Measurements from ENCODE around the gene SLC24A1.

Gene SLC24A1

DNA sequence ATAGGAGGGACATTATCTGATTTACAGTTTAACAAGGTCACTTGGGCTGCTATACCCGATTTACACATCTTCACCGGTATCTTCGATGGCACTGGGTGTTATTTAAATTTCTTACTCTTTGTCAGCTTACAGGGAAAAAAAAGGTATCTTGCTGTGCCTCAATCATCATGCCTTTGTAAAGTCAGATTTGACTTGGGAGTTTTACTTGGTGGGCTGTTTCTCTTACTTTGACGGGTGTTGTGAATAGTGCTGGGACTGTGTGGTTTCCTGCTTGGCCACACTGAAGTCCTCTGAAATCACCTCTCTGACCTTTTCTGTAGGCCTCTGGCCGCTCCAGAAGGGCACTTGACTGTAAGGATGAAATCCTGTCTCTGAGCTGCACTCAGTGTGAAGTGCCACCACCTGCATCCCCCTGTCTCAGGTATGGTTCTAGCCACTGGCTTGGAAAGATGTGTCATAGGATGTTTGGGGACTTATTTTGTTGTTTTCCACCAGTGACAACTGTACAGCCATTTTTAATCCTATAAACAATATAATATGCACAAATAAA lies 3.1 kb upstream of the SLC24A1 start:
- H3K79me2 ChIP-seq (ENCODE audit: control insufficient read depth, insufficient read depth, low read length, unreplicated experiment) = no peaks in the 10 kb centered on the region
- no peak overlapping the region for H3K4me3 ChIP-seq (ENCODE audit: low read depth, low read length)
- no peak overlapping the region for H2AFZ ChIP-seq (ENCODE audit: low read length, unreplicated experiment)
- H3K27me3 ChIP-seq (ENCODE audit: insufficient read depth, low read length) = no peaks in the 10 kb centered on the region
- H3K4me1 ChIP-seq (ENCODE audit: control insufficient read depth, insufficient read depth, low read length, unreplicated experiment) = no peaks in the 10 kb centered on the region
- no peaks in the 10 kb centered on the region for H3K36me3 ChIP-seq (ENCODE audit: insufficient read depth, low read length)
- no peak overlapping the region for H3K27ac ChIP-seq (ENCODE audit: low read depth, low read length)

DNA sequence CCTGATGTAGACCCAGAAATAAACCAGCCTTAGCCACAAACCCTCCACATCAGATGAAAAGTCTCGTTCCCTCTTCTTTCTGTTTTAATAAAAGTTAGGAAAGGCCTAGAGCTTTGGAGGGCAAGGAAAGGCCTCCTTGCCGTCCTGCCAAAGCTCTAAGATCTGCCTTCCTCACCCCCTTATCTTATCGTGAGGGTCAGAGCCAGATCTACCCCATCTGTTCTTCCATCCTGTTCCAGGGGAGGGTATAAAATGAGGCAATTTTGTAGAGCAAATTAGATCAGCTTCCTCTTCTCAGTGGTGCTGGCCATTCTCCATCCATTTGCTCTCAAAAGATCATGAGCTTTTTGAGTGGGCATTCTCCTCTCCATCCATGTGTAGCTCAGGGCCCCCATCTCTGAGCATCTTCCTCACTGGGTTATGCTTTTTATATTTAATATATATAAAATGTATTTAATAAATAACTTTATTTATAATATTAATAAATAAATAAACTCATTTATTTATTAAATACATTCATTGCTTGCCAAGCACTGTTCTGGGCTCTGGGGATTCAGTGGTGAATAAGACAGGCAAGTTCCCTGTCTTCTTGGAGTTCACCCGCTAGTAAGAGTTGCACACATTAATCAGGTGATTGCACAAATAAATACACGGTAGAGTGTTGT lies 2.0 kb upstream of the SLC24A1 start:
- Histone ChIP-seq H2AFZ (ENCODE audit: low read length, unreplicated experiment) (no peak overlapping the region), H3K27me3 (ENCODE audit: insufficient read depth, low read length) (no peaks in the 10 kb centered on the region), H3K4me1 (ENCODE audit: control insufficient read depth, insufficient read depth, low read length, unreplicated experiment) (no peaks in the 10 kb centered on the region), H3K27ac (ENCODE audit: low read depth, low read length) (no peak overlapping the region), H3K36me3 (ENCODE audit: insufficient read depth, low read length) (no peaks in the 10 kb centered on the region; the same call in 1 of the 2 replicates), H3K79me2 (ENCODE audit: control insufficient read depth, insufficient read depth, low read length, unreplicated experiment) (no peaks in the 10 kb centered on the region), H3K4me3 (ENCODE audit: low read depth, low read length) (no peak overlapping the region)

DNA sequence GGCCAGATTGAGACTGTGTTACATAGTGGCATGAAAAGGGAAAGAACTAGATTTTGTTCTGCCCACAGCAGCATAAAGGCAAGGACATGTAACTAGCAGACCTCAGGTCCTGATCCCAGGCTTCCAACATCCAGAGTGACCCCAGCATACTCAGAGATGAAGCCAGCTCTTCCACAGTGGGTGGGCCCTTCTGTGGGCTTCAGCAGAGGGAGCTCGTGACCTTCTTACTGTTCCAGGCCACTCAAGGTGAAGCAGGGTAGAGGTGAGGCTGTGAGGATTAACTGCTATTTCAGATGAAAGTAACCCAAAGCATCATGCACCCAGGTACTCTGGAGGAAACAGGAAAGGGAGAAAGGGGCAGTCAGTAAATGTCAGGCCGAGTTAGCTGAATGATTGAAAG lies 905 bp upstream of the SLC24A1 start:
- Histone ChIP-seq H3K79me2 (ENCODE audit: control insufficient read depth, insufficient read depth, low read length, unreplicated experiment) (no peaks in the 10 kb centered on the region), H3K27ac (ENCODE audit: low read depth, low read length) (no peak overlapping the region), H3K27me3 (ENCODE audit: insufficient read depth, low read length) (no peaks in the 10 kb centered on the region), H3K36me3 (ENCODE audit: insufficient read depth, low read length) (no peaks in the 10 kb centered on the region; the same call in 1 of the 2 replicates), H3K4me1 (ENCODE audit: control insufficient read depth, insufficient read depth, low read length, unreplicated experiment) (no peaks in the 10 kb centered on the region), H3K4me3 (ENCODE audit: low read depth, low read length) (no peak overlapping the region), H2AFZ (ENCODE audit: low read length, unreplicated experiment) (no peak overlapping the region)

DNA sequence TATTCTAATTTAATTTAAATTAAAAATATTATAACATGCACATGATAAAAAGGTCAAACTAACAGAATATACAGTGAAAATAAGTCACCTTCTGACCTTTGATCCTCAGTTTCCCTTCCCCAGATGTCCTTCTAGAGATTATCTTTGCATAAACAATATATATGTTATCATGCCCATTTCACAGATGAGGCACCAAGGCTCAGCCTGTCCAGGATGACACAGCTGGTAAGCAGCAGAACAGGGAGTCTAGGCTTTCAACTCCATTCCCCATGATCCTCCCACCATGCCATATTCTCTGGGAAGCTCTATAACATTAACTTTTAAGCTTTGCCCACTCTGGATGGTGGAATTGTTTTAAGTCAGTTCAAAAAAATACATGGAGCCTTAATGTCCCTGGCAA lies 1.4 kb downstream of the SLC24A1 start:
- H3K79me2 ChIP-seq (ENCODE audit: control insufficient read depth, insufficient read depth, low read length, unreplicated experiment) = no peaks in the 10 kb centered on the region
- H3K27ac ChIP-seq (ENCODE audit: low read depth, low read length) = no peak overlapping the region
- no peak overlapping the region for H3K4me3 ChIP-seq (ENCODE audit: low read depth, low read length)
- no peaks in the 10 kb centered on the region for H3K27me3 ChIP-seq (ENCODE audit: insufficient read depth, low read length)
- H2AFZ ChIP-seq (ENCODE audit: low read length, unreplicated experiment) = no peak overlapping the region
- no peaks in the 10 kb centered on the region; the same call in 1 of the 2 replicates for H3K36me3 ChIP-seq (ENCODE audit: insufficient read depth, low read length)
- no peaks in the 10 kb centered on the region for H3K4me1 ChIP-seq (ENCODE audit: control insufficient read depth, insufficient read depth, low read length, unreplicated experiment)

DNA sequence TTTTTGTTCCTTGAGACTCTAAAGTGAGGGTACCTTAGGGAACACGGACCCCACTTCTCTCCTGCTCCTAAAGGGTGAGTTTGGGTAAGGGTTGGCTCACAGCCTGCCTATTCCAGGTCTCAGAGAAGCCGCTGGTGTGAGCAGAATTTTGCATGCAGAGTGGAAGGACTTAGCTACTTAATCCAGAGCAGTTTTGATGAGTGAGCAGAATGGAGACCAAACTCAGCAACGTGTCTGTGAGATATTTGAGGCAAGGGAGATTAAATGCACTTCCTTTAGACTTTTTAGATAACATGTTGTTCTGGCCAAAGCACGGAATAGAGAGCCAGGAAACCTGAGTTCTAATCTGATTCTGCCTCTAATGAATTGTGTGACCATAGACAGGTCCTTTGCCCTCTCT lies 5.1 kb downstream of the SLC24A1 start:
- Histone ChIP-seq H3K27ac (ENCODE audit: low read depth, low read length) (no peak overlapping the region), H3K4me3 (ENCODE audit: low read depth, low read length) (no peak overlapping the region), H3K79me2 (ENCODE audit: control insufficient read depth, insufficient read depth, low read length, unreplicated experiment) (no peaks in the 10 kb centered on the region), H3K36me3 (ENCODE audit: insufficient read depth, low read length) (no peaks in the 10 kb centered on the region; the same call in 1 of the 2 replicates), H2AFZ (ENCODE audit: low read length, unreplicated experiment) (no peak overlapping the region), H3K4me1 (ENCODE audit: control insufficient read depth, insufficient read depth, low read length, unreplicated experiment) (peaks cover 4% of the 10 kb centered on the region), H3K27me3 (ENCODE audit: insufficient read depth, low read length) (no peaks in the 10 kb centered on the region)

DNA sequence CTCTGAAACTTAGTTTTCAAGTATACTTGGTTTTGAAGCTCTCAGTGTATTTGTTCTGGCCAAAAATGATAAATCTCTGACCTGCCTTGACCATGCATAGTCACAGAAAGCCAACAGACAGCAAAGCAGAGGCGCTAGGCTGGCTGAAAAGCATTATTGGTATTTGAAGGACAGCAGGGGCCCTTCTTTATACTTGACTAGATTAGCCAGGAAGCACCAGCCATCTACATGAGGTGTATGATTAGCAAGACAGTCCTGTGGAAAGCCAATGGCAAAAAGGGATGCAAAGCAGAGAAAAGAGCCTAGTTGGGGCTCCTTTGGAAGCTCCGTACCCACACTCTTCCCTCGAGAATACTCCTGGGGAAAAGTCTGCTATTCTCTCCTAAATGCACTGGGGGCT lies 7.8 kb downstream of the SLC24A1 start:
- H3K27ac ChIP-seq (ENCODE audit: low read depth, low read length) = no peak overlapping the region

DNA sequence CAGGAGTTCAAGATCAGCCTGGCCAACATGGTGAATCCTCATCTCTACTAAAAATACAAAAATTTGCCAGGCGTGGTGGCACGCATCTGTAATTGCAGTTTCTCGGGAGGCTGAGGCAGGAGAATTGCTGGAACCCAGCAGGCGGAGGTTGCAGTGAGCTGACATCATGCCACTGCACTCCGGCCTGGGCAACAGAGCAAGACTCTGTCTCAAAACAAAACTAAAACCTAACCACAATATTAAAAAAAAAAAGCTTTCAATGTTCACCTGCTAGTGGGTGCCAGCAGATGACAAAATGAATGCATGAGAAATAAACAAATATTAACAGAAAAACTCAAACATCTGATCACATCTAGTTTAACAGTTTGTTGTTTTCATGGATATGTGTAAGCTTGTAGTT lies 9.0 kb downstream of the SLC24A1 start:
- peaks cover 12% of the 10 kb centered on the region for H3K4me1 ChIP-seq (ENCODE audit: control insufficient read depth, insufficient read depth, low read length, unreplicated experiment)
- H2AFZ ChIP-seq (ENCODE audit: low read length, unreplicated experiment) = no peak overlapping the region
- H3K36me3 ChIP-seq (ENCODE audit: insufficient read depth, low read length) = no peaks in the 10 kb centered on the region
- H3K27me3 ChIP-seq (ENCODE audit: insufficient read depth, low read length) = no peaks in the 10 kb centered on the region
- no peak overlapping the region for H3K27ac ChIP-seq (ENCODE audit: low read depth, low read length)
- H3K79me2 ChIP-seq (ENCODE audit: control insufficient read depth, insufficient read depth, low read length, unreplicated experiment) = no peaks in the 10 kb centered on the region
- H3K4me3 ChIP-seq (ENCODE audit: low read depth, low read length) = no peak overlapping the region

More for the DNA sequence above, 7.8 kb downstream of the SLC24A1 start:
- H3K4me1 ChIP-seq (ENCODE audit: control insufficient read depth, insufficient read depth, low read length, unreplicated experiment) = peaks cover 12% of the 10 kb centered on the region
- H3K4me3 ChIP-seq (ENCODE audit: low read depth, low read length) = no peak overlapping the region
- no peak overlapping the region for H2AFZ ChIP-seq (ENCODE audit: low read length, unreplicated experiment)
- no peaks in the 10 kb centered on the region for H3K36me3 ChIP-seq (ENCODE audit: insufficient read depth, low read length)
- H3K79me2 ChIP-seq (ENCODE audit: control insufficient read depth, insufficient read depth, low read length, unreplicated experiment) = no peaks in the 10 kb centered on the region
- H3K27me3 ChIP-seq (ENCODE audit: insufficient read depth, low read length) = no peaks in the 10 kb centered on the region

DNA sequence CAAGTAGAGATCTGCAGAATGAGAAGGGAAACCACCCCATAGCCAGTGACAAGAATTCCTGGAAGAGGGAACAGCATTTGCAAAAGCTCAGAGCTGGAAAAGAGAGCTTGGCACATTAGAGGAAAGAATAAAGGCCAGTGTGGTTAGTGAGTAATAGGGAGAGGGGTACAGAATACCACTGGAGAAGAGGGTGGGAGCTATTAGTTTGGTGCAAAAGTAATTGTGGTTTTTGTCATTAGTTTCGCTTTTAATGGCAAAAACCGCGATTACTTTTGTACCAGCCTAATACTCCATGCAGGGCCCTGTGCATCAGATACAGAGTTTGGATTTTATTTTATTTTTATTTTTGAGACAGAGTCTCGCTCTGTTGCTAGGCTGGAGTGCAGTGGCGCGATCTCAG lies 9.8 kb downstream of the SLC24A1 start:
- Histone ChIP-seq H3K36me3 (ENCODE audit: insufficient read depth, low read length) (no peaks in the 10 kb centered on the region), H3K27me3 (ENCODE audit: insufficient read depth, low read length) (no peaks in the 10 kb centered on the region), H3K79me2 (ENCODE audit: control insufficient read depth, insufficient read depth, low read length, unreplicated experiment) (no peaks in the 10 kb centered on the region), H2AFZ (ENCODE audit: low read length, unreplicated experiment) (no peak overlapping the region), H3K4me1 (ENCODE audit: control insufficient read depth, insufficient read depth, low read length, unreplicated experiment) (peaks cover 12% of the 10 kb centered on the region), H3K4me3 (ENCODE audit: low read depth, low read length) (no peak overlapping the region), H3K27ac (ENCODE audit: low read depth, low read length) (no peak overlapping the region)

DNA sequence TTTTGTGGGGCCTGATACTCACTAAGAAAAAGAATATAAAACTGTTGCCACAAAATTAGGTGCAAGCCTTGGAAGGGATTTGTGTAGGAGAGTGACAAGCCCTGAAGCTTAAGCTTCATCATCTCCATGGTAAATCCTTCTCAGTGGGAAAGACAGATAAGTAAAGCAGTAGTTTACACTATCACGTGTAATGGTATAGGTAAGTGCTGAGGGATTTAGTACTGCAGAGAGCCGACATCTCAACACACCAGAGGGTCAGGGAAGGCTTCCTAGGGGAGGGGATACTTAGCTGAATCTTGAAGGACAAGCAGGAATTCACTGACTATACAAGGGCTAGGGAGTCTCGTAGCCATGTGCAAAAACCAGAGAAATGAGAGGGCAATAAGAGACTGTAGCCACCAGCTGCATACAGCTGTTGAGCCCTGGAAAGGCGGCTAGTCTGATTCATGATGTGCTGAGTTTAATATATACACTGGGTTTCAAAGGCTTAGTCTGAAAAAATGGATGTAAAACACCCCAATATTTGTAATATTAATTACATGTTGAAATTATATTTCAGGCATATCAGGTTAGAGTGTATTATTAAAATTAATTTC lies 11.1 kb downstream of the SLC24A1 start:
- no peaks in the 10 kb centered on the region for H3K79me2 ChIP-seq (ENCODE audit: control insufficient read depth, insufficient read depth, low read length, unreplicated experiment)
- no peak overlapping the region for H2AFZ ChIP-seq (ENCODE audit: low read length, unreplicated experiment)
- peaks cover 12% of the 10 kb centered on the region for H3K4me1 ChIP-seq (ENCODE audit: control insufficient read depth, insufficient read depth, low read length, unreplicated experiment)
- no peaks in the 10 kb centered on the region for H3K36me3 ChIP-seq (ENCODE audit: insufficient read depth, low read length)
- H3K27ac ChIP-seq (ENCODE audit: low read depth, low read length) = no peak overlapping the region
- no peak overlapping the region for H3K4me3 ChIP-seq (ENCODE audit: low read depth, low read length)
- H3K27me3 ChIP-seq (ENCODE audit: insufficient read depth, low read length) = no peaks in the 10 kb centered on the region

DNA sequence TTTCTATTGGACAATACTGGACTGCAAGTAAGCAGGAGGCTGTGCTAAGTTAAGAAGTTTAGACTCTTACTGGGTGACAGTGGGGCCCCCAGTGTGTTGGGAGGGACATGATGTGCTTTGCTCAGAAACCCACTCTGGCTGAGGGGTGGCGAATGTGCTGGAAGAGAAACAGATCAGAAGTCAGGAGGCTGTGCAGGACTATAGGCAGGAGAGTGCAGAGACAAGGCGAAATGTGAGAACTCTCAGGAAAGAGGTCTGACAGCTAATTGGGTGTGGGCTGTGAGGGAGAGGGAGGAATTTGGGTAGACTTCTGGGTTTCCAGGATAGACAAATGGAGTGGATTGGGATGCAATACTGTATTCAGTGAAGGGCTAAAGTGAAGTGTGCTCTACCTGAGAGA lies 12.0 kb downstream of the SLC24A1 start:
- H3K27me3 ChIP-seq (ENCODE audit: insufficient read depth, low read length) = no peaks in the 10 kb centered on the region
- no peaks in the 10 kb centered on the region for H3K36me3 ChIP-seq (ENCODE audit: insufficient read depth, low read length)
- H2AFZ ChIP-seq (ENCODE audit: low read length, unreplicated experiment) = no peak overlapping the region
- no peak overlapping the region for H3K27ac ChIP-seq (ENCODE audit: low read depth, low read length)
- H3K4me1 ChIP-seq (ENCODE audit: control insufficient read depth, insufficient read depth, low read length, unreplicated experiment) = peaks cover 17% of the 10 kb centered on the region
- H3K79me2 ChIP-seq (ENCODE audit: control insufficient read depth, insufficient read depth, low read length, unreplicated experiment) = no peaks in the 10 kb centered on the region
- H3K4me3 ChIP-seq (ENCODE audit: low read depth, low read length) = no peak overlapping the region

DNA sequence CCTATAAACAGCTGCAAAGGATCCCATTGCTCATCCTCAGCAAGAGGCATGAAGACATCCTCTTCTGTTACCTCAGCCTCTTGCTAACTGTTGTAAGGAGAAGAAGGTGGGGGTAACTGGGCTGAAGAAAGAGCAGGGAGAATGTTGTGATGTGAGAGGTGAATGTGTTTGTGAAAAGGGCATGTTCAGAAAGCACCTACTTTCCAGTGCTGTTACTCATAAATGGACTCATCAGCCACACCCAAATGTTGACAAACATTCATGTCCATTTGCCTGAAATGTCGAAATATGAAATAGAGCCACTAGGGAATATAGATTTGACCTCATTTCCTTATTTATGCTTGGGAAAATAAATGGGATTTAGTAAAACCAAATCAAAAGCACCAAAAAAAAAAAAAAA lies 12.6 kb downstream of the SLC24A1 start:
- Histone ChIP-seq H3K27me3 (ENCODE audit: insufficient read depth, low read length) (no peaks in the 10 kb centered on the region), H3K27ac (ENCODE audit: low read depth, low read length) (no peak overlapping the region), H3K4me3 (ENCODE audit: low read depth, low read length) (no peak overlapping the region), H3K4me1 (ENCODE audit: control insufficient read depth, insufficient read depth, low read length, unreplicated experiment) (peaks cover 17% of the 10 kb centered on the region), H3K36me3 (ENCODE audit: insufficient read depth, low read length) (no peaks in the 10 kb centered on the region), H2AFZ (ENCODE audit: low read length, unreplicated experiment) (no peak overlapping the region), H3K79me2 (ENCODE audit: control insufficient read depth, insufficient read depth, low read length, unreplicated experiment) (no peaks in the 10 kb centered on the region)
